Frontal cortex (tissue), 4 donors: ENCODE data around the gene ZNF420. TPM values are rescaled to one million over a fixed set of nuclear protein-coding genes. Genes with fewer than 3 reads are reported as not detected.

Experiments
- DNase-seq, 2 donors: peaks; one replicate each; pipeline ENCODE4 v3.0.0; 2012; ENCODE audit warnings: low spot score in 2 of 2
- FAIRE-seq: peaks from 2 replicates; lab custom pipeline; 2012; peaks lifted over from hg19 to GRCh38; lab: Jason Lieb, UNC
- total RNA-seq: library from RNA; depleted of rRNA; stranded (reverse); fragments of >200 nt; gene quantifications from one replicate; pipeline ENCODE4 v1.2.3, GENCODE V29; 2014
- donor health status: control.
- donor health status: control.
- donor health status: control.

Gene ZNF420
- total RNA-seq, 1 donor from 2014 or later, result 53.8 TPM

GRCh38 chr19:37128821-37129177 lies 50.6 kb downstream of the ZNF420 start:
- FAIRE-seq (no peak), DNase-seq (no peak)

- no peak for FAIRE-seq
- no peak for DNase-seq
Measured at GRCh38 chr19:37136111-37136510, 57.9 kb downstream of the ZNF420 start.

- no peak for FAIRE-seq
- DNase-seq, result no peak
Measured at GRCh38 chr19:37148214-37148613, 70.0 kb downstream of the ZNF420 start.

GRCh38 chr19:37160153-37160552 lies 81.9 kb downstream of the ZNF420 start:
- FAIRE-seq, result no peak
- no peak for DNase-seq

GRCh38 chr19:37165635-37166034 lies 87.4 kb downstream of the ZNF420 start:
- DNase-seq, result no peak
- no peak for FAIRE-seq

GRCh38 chr19:37172368-37173366 lies 94.4 kb downstream of the ZNF420 start, which contains the start of gene ZNF585A:
TSS of gene ZNF585A (minus strand) at chr19:37172695. CDS start at chr19:37169910, 2,785 bp downstream.
- FAIRE-seq (peak; percentile 97), DNase-seq (peak; percentile 71 to 79)

Other genes with a start within 250 kb of the ZNF420 start
- 26.1 TPM for gene ZNF790, start 240.0 kb upstream of the ZNF420 start, total RNA-seq
- gene ZNF345, start 227.6 kb upstream of the ZNF420 start, total RNA-seq, result 24.9 TPM
- 9.4 TPM for gene ZNF829, start 162.1 kb upstream of the ZNF420 start, total RNA-seq
- 49.7 TPM for gene ZNF568, start 162.1 kb upstream of the ZNF420 start, total RNA-seq
- 6.1 TPM for gene ZNF585A, start 94.3 kb downstream of the ZNF420 start, total RNA-seq
- 26.1 TPM for gene ZNF585B, start 132.1 kb downstream of the ZNF420 start, total RNA-seq
- 16.3 TPM for gene ZNF383, start 139.8 kb downstream of the ZNF420 start, total RNA-seq